Measurements from ENCODE around the gene DDX25. TPM values are rescaled to one million over a fixed set of nuclear protein-coding genes. Genes with fewer than 3 reads are reported as not detected.
A peak's percentile ranks its signal among the peaks of the same experiment; 100 is the strongest.

DDX25 gene
- total and polyA plus RNA-seq, 12 donors, result 0.01 TPM; not detected in 11

DNA sequence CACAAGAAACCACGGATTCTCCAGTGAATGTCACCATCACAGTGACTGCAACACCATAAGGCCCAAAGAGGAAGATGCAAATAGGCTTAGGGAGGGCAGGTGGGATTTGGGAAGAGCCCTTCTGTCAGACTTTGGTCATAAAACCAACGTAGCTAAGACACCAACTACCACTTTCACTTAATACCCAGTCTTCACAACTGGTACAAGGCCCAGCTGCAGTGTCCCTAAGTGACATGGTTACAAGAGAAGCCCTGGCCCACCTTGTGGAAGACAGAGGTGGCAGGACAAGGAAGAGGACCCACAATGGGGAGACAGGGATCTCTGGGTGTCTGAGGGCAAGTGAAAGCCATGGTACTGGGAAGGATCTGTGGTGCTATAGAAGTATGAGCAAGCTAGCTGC lies 51.5 kb downstream of the DDX25 start:
- Histone ChIP-seq H3K9me3 (no peaks in the 10 kb centered on the region), H3K27ac (peak overlapping the region in 7 of 10 donors; percentile 15 to 62 (median 35)), H3K4me1 (peaks cover 5 to 27% (median 18%) of the 10 kb centered on the region in 9 donors), H3K4me3 (no peak overlapping the region), H3K36me3 (peaks cover 0 to 14% (median 0%) of the 10 kb centered on the region in 9 donors), H3K27me3 (peaks cover 0 to 6% (median 0%) of the 10 kb centered on the region in 7 donors)
- no peak for DNase-seq
- TF ChIP-seq, protein P1, sequence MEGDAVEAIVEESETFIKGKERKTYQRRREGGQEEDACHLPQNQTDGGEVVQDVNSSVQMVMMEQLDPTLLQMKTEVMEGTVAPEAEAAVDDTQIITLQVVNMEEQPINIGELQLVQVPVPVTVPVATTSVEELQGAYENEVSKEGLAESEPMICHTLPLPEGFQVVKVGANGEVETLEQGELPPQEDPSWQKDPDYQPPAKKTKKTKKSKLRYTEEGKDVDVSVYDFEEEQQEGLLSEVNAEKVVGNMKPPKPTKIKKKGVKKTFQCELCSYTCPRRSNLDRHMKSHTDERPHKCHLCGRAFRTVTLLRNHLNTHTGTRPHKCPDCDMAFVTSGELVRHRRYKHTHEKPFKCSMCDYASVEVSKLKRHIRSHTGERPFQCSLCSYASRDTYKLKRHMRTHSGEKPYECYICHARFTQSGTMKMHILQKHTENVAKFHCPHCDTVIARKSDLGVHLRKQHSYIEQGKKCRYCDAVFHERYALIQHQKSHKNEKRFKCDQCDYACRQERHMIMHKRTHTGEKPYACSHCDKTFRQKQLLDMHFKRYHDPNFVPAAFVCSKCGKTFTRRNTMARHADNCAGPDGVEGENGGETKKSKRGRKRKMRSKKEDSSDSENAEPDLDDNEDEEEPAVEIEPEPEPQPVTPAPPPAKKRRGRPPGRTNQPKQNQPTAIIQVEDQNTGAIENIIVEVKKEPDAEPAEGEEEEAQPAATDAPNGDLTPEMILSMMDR (IDR thresholded peaks at IDR 0.05), result no peak
- intact Hi-C loops (cut with DNase I), result loop anchor here in 1 of 10 donors (10.0 kb wide), 1 partner anchor 69 kb away; no protein-coding TSS in a partner anchor
- 99 to 100% methylated on average over 2 of the region's 2 CpGs for WGBS, 2 donors
- no peak for ATAC-seq

DNA sequence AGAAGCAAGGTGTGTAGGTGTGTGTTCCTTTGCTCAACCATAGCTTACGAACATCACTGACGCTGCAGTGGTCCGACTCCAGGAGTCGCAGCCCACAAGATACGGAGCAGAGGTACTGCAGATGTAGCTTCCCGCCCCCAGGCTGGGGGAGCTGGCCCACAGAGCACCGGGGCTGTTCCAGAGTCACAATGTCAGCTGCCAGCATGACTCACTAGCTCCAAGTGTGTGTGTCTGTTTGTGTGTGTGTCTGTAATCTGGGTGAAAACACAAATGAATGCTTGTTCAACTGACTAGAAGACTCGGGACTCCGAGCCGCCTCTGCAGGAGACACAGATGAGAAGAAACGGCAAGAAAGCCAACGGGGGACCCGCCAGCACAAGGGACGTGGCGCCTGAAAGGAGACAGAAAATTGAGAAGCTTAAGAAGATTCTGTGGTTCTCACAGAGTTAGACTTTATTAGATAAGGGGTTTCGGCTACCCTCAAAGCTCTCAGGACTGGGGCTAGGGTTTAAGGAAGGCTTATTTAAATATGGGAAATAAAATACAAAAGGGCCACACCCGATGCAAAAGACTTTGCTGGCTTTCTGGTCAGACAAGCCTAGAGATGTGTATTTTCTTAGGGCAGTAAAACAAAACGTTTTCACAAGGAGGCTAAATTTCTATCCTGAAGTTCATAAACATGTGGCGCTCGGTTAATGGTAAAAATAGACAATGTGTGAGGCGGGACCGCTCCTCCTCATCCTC lies 52.3 kb downstream of the DDX25 start:
- Histone ChIP-seq H3K27ac (peak overlapping the region in 6 of 10 donors; percentile 14 to 62 (median 43)), H3K9me3 (peaks cover 0 to under 1% (median 0%) of the 10 kb centered on the region in 11 donors), H3K4me3 (no peak overlapping the region), H3K27me3 (peaks cover 0 to 6% (median 0%) of the 10 kb centered on the region in 7 donors), H3K36me3 (peaks cover 0 to 21% (median 0%) of the 10 kb centered on the region in 9 donors), H3K4me1 (peaks cover 1 to 20% (median 13%) of the 10 kb centered on the region in 9 donors)
- TF ChIP-seq, protein P1 (IDR thresholded peaks at IDR 0.05), result peak in 1 of 9 donors; percentile 5
- WGBS, 2 donors, result 78 to 79% methylated on average over 22 of the region's 22 CpGs
- peak; percentile 56 to 81 (median 74) for ATAC-seq
- intact Hi-C loops (cut with DNase I), result loop anchor here in 1 of 10 donors (10.0 kb wide), 1 partner anchor 68 kb away; no protein-coding TSS in a partner anchor
- peak; percentile 50 to 58 for DNase-seq

DNA sequence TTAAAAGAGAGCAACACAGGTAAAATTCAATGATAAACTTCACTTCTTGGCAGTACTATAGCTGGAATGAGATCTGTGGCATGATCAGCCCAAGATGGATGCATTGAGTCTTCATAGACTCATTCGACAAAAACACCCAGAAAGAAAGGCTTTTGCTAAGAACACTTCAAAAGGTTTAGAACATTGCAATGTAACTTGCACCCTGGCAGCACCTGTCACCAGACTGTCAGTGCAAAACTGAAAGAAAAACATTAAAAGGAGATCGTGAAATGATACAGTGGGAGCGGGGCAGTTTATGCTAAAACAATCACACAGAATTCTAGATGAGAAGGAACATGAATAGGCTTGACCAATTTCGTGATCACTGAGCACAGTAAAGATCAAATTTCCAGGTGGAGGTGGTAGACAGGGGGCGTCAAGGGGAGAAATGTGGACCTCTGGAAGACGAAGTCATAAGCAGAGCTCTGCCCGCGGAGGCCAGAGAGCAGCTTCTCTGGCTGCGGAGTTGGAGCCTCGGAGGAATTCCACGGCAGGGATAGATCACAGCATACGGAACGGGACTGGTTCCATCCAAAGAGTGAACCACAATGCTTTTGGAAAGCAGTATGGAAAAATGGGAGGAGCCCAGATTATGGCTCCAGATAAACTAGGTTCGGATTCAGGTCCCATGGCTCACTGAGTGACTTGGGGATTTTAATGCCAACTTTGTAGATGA lies 53.5 kb downstream of the DDX25 start:
- H3K9me3 ChIP-seq, result peaks cover 0 to 13% (median 4%) of the 10 kb centered on the region in 11 donors
- peaks cover 0 to 6% (median 0%) of the 10 kb centered on the region in 7 donors for H3K27me3 ChIP-seq
- peaks cover 0 to 33% (median 0%) of the 10 kb centered on the region in 9 donors for H3K36me3 ChIP-seq
- TF ChIP-seq, protein P1 (IDR thresholded peaks at IDR 0.05), result no peak
- WGBS, 2 donors, result 87 to 92% methylated on average over 14 of the region's 14 CpGs
- H3K4me3 ChIP-seq, result no peak overlapping the region
- intact Hi-C loops (cut with DNase I), result loop anchor here in 1 of 10 donors (10.0 kb wide), 1 partner anchor 67 kb away; no protein-coding TSS in a partner anchor
- H3K27ac ChIP-seq, result no peak overlapping the region
- ATAC-seq (no peak), DNase-seq (no peak)
- H3K4me1 ChIP-seq, result peaks cover 0 to 8% (median 4%) of the 10 kb centered on the region in 9 donors

GRCh38 chr11:125958872-125959400 lies 54.6 kb downstream of the DDX25 start:
- DNase-seq (no peak), ATAC-seq (no peak)
- H3K4me3 ChIP-seq, result no peak overlapping the region
- H3K36me3 ChIP-seq, result peaks cover 0 to 37% (median 0%) of the 10 kb centered on the region in 9 donors
- intact Hi-C loops (cut with DNase I), result loop anchor here in 1 of 10 donors (10.0 kb wide), 1 partner anchor 66 kb away; no protein-coding TSS in a partner anchor
- TF ChIP-seq, protein P1 (IDR thresholded peaks at IDR 0.05), result no peak
- no peaks in the 10 kb centered on the region for H3K4me1 ChIP-seq
- H3K9me3 ChIP-seq, result peaks cover 0 to 21% (median 7%) of the 10 kb centered on the region in 11 donors
- 87 to 92% methylated on average over 4 of the region's 4 CpGs for WGBS, 2 donors
- no peak overlapping the region for H3K27ac ChIP-seq
- no peaks in the 10 kb centered on the region for H3K27me3 ChIP-seq

Data from heart right ventricle (tissue), 16 donors.